GM19328 (cell line): ENCODE measurements around the gene ZMIZ1.

ENCODE experiments used
- ATAC-seq: cut with Tn5 transposase; IDR thresholded peaks from one replicate; pipeline ENCODE4 v1.9.1; 2021; ENCODE audit warnings: mild to moderate bottlenecking, moderate library complexity; ENCODE audit not compliant: unreplicated experiment

ZMIZ1 gene

DNA sequence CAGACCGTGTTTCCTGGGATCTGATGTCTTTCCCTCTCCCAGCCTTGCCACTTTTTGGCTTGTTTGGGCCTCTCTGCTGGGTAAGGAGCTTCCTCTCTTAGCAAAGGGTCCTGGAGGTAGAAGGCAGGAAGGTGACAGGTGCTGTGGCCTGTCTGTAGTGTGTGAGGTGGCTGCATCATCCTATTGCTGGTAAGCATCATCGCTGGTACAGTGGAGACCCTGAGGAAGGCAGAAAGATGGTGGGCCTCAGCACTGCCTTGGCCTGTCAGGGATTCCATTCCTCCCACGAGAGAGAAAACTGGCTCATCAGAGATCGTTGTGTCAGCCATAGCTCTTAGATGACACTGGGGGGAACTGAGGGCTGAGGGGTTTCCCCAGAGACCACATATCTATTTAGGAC is 46.5 kb downstream of the ZMIZ1 start:
- ATAC-seq: no peak

- no peak for ATAC-seq
These were observed 47.6 kb downstream of the ZMIZ1 start for GRCh38 chr10:79116368-79116767.

DNA sequence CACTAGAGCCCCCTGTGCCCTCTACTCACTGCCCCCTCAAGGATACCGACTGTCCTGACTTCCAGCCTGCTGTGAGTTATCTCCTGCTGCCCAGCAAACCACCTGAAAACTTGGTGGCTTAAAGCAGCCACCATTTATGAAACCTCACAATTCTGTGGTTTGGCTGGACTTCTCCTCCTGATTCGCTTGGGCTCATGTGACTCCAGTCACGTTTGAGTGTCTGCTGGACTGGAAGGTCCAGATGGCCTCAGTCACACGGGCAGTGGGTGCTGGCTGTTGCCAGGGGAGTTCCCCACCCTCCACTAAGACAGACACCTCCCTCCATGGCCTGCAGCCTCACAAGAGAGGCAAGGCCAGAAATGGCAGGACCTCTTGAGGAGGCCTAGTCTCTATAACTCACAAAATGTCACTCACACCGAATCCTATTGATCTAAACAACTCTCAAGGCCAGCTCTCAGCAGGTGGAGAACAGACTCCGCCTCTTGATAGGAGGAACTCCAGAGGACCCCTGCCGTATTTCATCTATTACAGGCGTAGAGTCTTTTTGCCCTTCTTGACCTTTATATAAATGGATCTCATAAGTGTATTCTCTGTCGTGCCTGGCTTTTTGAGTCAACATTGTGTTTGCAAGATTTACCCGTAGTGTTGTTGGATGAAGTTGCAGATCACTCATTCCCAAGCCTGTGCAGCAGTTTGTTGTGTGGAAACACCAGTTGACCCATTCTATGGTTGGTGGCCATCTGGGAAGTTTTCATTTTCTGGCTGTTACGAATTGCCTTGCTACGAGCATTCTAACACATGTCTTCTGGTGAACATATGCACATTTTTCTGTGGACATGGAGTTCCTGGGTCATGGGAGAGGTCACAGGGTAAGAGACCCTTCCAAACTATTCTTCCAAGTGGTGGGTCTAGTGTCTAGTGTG is 48.3 kb downstream of the ZMIZ1 start:
- ATAC-seq: no peak

GRCh38 chr10:79118286-79119202 is 49.8 kb downstream of the ZMIZ1 start:
- no peak for ATAC-seq

- ATAC-seq: no peak
These were observed 50.5 kb downstream of the ZMIZ1 start for GRCh38 chr10:79119306-79119705.

DNA sequence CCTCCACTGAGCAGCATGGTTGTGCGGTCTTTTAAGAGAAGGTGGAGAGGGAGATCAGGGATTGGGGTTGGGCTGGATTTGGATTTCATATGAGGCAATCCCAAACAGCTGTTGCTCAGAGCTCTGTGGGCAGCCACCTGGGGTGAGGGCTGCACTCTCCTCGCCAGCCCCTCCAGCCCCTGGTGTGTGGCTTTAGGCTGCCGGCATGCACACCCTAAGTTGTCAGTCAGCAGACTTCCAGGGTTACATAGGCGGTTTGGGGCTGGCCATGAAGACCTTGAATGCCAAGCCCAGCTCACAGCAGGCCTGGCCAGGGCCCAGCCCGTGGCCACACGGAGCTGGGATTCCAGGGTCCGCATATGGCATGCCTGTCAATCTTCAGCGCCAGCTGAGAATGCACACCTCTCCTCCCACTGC is 54.8 kb downstream of the ZMIZ1 start:
- no peak for ATAC-seq

- no peak for ATAC-seq
These were observed 55.3 kb downstream of the ZMIZ1 start for GRCh38 chr10:79124066-79124465.

- ATAC-seq: no peak
These were observed 56.3 kb downstream of the ZMIZ1 start for GRCh38 chr10:79125092-79125491.

GRCh38 chr10:79126351-79127080 is 57.8 kb downstream of the ZMIZ1 start:
- ATAC-seq: no peak

GRCh38 chr10:79127151-79127961 is 58.6 kb downstream of the ZMIZ1 start:
- ATAC-seq: no peak

- no peak for ATAC-seq
These were observed 59.6 kb downstream of the ZMIZ1 start for GRCh38 chr10:79128241-79128922.

GRCh38 chr10:79128923-79129305 is 60.1 kb downstream of the ZMIZ1 start:
- ATAC-seq: no peak

DNA sequence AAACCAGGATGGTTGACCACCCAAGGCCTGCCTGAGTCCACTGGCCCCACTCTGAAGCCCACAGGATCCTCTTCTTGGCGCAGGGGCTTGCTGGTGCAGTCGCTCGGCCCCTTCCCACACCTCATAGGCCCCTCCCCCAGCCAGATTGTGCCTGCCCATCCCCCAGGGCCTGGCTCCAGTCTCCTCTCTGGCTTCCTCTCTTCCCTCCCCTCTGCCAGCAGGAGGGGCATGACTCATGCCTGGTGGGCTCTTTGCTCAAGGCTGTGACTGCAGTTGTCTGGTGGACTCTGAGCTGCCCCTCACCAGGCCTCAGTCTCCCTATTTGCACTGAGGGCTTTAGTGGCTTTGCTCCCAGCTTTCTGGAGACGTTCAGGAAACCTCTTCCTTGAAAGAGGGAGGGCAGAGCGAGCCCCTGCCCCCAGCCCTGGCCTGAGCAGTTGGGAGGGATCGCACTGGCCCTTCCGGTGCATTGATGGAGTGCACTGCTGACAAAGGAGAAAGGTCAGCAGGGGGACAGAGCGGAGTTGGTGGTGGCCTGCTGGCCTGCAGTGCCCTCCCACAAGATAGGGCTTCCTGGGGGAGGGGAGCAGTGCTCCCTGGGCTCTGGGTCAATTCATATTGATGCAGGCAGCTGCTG is 60.7 kb downstream of the ZMIZ1 start:
- no peak for ATAC-seq

- ATAC-seq: no peak
These were observed 61.5 kb downstream of the ZMIZ1 start for GRCh38 chr10:79130255-79130654.

GRCh38 chr10:79130846-79131245 is 62.1 kb downstream of the ZMIZ1 start:
- ATAC-seq: no peak

DNA sequence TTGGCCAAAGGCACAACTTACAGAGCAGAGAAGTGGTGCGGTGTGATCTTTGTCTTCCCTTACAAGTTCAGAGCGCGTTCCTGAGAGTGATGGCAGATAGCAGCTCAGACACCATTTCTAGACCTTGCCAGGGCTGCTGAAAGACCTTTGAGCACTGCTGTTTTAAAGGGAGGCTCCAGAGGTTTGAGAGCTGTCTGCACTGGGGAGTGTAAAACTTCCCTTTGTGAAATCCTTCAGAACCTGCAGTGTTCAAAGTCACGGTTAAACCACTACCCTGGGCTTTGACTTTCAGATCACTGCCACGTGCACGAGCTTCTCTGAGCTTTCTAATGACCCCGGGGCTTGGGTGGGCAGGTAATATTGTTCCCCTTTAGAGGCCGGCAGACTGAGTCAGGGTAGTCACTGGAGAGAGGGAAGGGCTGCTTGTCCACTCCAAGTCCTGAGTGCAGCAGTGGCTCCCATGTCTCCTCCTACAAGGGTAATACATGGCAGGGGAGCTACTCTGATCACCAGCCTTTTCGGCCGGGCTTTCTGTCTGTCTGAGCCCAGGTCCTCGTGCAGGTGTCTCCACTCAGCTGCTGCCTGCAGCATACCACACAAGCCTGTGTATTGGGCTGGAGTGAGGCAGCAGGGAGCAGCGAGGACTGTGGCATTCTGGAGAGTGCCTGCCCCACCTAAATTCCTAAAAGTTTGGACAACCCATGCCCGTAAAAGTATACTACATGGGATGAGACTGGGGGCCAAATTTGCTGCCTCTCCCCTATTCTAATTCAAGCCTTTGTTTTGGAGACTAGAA is 63.3 kb downstream of the ZMIZ1 start:
- ATAC-seq: no peak

- ATAC-seq: no peak
These were observed 64.1 kb downstream of the ZMIZ1 start for GRCh38 chr10:79132681-79133381.

DNA sequence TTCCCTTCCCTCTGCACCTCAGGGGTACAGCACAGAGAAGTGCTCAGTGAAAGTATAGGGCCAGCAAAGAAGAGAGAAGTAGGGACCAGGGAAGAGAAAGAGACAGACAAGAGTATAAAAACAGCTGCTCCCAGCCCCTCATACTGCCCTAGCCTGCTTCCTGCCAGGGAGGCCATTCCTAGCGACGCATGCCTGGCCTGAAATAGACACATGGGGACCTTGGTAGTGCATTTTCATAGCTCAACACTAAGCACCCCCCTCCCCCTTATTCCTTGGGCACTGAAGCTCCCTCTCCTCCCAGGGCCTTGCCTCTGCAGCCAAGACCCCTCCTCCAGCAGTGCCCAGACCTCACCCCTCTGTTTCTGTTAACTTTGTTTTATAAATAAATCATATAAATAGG is 64.7 kb downstream of the ZMIZ1 start:
- no peak for ATAC-seq
